A204.1 (cell line): Measurements from ENCODE around the gene KDF1.

ENCODE experiments used
- FAIRE-seq: peaks from 2 replicates; lab custom pipeline; 2012; peaks lifted over from hg19 to GRCh38; lab: Jason Lieb, UNC

The KDF1 gene

GRCh38 chr1:26913754-26914619 lies 46.3 kb downstream of the KDF1 start, which contains the start of gene NR0B2:
TSS of gene NR0B2 (minus strand) at chr1:26913975. CDS start at chr1:26913940, 35 bp downstream.
- no peak for FAIRE-seq

GRCh38 chr1:26913389-26913753 lies 46.9 kb downstream of the KDF1 start:
- no peak for FAIRE-seq

- FAIRE-seq, result no peak
These were observed 48.1 kb downstream of the KDF1 start for GRCh38 chr1:26912147-26912490.

GRCh38 chr1:26911399-26912146 lies 48.7 kb downstream of the KDF1 start:
- no peak for FAIRE-seq

GRCh38 chr1:26910343-26911160 lies 49.7 kb downstream of the KDF1 start:
- no peak for FAIRE-seq

GRCh38 chr1:26909951-26910342 lies 50.3 kb downstream of the KDF1 start:
- FAIRE-seq, result no peak

- no peak for FAIRE-seq
These were observed 53.0 kb downstream of the KDF1 start for GRCh38 chr1:26907071-26907917.

GRCh38 chr1:26900815-26901511 lies 59.3 kb downstream of the KDF1 start:
- no peak for FAIRE-seq

- peak; percentile 48 for FAIRE-seq
These were observed 60.1 kb downstream of the KDF1 start, which contains the start of gene GPATCH3 for GRCh38 chr1:26900001-26900814. TSS of gene GPATCH3 (minus strand) at chr1:26900467. CDS start at chr1:26900442, 25 bp downstream.
